G401.6 (cell line): Measurements from ENCODE around the gene PARVA.
A peak's percentile ranks its signal among the peaks of the same experiment; 100 is the strongest.
"Not testable (repeated sequence)": the region's sequence is repeated elsewhere in the genome, so short reads cannot be mapped to it uniquely, and the experiment has no call there.

ENCODE experiments used
- FAIRE-seq: peaks from 2 replicates; lab custom pipeline; 2012; peaks lifted over from hg19 to GRCh38; lab: Jason Lieb, UNC

Gene PARVA, protein sequence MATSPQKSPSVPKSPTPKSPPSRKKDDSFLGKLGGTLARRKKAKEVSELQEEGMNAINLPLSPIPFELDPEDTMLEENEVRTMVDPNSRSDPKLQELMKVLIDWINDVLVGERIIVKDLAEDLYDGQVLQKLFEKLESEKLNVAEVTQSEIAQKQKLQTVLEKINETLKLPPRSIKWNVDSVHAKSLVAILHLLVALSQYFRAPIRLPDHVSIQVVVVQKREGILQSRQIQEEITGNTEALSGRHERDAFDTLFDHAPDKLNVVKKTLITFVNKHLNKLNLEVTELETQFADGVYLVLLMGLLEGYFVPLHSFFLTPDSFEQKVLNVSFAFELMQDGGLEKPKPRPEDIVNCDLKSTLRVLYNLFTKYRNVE

DNA sequence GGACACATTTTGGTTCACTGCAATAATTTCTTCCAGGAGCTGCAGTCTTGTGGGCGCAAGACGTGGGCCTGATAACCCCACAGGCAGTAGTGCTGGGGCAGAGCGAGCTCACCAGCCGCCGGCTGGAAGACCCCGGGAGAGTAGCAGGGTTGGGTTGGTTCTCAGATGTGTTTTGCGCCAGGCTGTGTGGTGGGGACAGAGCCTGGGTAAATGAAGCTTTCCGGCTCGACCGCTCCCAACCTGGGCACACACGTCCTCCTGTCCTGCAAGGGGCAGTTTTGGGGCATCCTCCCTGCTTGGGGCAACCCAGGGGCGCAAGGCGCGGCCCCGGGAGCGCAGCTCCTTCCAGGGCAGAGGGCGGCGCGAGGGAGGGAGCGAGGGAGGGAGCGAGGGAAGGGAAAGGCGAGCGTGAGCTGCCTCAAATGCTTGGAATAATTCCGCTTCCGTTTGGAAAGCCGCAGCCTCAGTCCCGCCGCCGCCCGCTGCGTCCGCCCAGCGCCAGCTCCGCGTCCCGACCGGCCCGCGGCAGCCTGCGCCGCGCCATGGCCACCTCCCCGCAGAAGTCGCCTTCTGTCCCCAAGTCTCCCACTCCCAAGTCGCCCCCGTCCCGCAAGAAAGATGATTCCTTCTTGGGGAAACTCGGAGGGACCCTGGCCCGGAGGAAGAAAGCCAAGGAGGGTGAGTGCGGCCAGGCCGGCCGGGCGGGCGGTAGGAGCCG is at the start of gene PARVA:
Gene PARVA, plus strand, starts transcription at position 466 of the 718 bp plus-strand sequence. Its CDS starts 77 bp downstream, at position 543.
- FAIRE-seq = no peak

DNA sequence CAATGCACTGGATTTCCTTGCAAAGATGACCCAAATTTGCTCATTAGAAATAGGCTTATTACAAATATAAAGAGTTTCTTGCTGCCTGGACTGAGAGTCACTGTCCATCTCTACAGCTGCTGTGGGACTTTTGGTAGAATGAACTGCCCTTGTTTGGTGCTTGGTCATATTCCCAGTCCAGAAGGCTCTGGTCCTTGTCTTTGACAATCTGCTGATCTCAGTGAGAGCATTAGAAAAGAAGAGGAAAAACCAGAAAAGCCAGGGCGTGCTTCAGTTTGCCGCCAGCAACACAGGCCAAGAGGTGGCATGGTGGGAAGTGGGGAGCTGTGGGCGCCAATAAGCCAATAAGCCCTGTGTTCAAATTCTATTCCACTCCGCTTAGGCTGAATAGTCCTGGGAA is 48.2 kb upstream of the PARVA start:
- FAIRE-seq = no peak

DNA sequence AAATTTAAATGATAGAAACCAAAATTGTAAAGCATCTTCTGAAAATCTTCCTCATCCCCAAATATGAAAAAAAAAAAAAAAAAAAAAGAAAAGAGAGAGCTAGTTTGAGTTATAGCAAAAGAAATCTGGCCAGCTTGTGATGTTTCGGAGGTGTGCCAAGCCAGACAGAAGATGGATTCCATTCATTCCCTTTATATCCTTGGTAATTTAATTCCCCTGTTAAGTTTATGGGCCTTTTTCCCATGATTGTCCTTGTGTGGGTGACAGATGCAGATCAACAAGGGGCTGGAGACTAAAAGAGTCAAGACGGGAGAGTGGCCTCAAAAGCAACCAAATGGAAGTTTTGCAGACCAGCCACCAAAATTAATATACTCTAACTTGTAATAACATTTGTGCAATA is 47.6 kb upstream of the PARVA start:
- no peak for FAIRE-seq

- FAIRE-seq = no peak
Measured at GRCh38 chr11:12330485-12331231, 46.7 kb upstream of the PARVA start.

- FAIRE-seq = peak; percentile 93
Measured at GRCh38 chr11:12331239-12331874, 46.0 kb upstream of the PARVA start.

- FAIRE-seq = no peak
Measured at GRCh38 chr11:12343526-12343925, 33.8 kb upstream of the PARVA start.

DNA sequence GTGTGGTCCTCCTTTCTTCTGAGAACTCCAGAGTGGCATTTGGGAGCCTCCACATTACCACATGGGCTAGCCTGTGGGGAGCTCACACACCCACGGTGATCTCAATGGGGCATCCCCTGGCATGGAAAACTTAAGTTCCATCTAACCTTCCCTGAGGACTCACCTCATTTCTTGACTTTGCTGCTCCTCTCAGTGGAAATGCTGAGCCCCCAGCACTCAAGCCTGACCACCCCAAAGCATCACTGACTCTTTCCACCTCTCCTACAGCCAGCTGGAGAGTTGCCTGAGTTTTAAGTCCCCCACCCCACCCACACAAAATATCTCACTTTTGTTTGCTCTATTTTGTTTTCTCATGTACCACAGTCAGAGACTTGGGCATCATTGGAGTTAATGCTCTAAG is 23.8 kb upstream of the PARVA start:
- FAIRE-seq = no peak

DNA sequence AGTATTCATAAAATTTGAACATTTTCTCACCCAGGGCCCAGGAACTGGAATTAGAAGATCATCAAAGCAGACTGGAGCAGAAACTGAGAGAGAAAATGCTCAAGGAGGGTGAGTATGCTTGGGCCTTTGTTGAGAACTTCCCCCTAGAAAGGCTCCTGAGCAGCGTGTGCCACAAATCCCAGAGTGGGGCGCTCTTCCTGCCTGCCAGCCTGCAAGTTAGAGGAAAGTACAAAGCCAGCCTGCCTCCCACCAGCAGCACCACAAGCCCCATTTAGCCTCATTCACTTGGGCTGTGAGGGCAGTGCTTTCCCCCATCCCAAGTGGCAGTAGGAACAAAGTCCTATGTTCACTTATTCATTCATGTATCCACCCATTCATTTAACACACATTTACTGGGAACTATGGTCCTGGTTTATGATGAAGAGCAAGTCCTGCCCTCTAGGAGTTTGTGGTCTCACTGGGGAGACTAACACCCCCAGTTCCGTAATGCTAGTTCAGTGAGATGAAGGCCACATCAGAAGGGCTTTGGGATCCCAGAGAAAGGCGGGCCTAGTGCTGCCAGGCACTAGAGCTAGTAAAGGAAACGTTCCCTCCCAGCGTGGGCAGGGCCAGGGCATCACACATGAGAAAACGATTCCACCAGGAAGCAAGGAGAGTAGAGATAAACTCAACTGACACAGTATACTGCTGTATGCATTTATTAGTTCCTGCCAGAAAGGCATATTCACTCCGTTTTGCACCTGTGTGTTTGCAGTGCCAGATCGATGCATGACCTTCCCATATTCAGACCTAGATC is 22.4 kb upstream of the PARVA start:
- FAIRE-seq = no peak

DNA sequence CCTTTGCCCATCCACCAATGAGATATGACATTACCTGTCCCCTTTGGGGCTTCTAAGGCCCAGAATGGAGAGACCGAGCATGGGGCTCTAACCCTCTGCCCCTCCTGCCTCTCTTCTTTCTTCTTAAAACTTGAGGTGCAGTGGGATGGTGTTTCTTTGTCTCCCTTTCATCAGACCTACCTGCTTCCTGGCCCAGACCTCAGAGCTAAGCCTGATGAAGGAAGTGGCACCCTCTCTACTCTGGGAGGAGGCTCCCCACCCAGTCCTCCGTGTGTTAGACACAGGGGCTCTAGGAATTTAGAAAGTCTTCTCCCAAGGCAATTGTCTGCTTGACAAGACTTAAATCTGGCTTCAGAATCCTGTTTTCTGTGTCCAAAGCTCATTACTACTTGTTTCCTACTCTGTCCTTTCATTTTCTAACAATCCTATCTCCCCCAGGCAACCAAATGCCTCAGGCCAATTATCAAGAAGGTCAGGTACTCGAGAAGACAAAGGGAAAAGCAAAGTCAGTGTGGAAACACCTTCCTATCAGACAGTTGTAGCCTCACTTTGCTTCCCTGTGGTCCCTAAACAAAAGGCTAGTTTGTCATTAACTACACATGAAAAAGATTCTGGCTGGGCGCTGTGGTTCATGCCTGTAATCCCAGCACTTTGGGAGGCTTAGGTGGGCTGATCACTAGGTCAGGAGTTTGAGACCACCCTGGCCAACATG is 20.3 kb upstream of the PARVA start:
- FAIRE-seq = no peak

DNA sequence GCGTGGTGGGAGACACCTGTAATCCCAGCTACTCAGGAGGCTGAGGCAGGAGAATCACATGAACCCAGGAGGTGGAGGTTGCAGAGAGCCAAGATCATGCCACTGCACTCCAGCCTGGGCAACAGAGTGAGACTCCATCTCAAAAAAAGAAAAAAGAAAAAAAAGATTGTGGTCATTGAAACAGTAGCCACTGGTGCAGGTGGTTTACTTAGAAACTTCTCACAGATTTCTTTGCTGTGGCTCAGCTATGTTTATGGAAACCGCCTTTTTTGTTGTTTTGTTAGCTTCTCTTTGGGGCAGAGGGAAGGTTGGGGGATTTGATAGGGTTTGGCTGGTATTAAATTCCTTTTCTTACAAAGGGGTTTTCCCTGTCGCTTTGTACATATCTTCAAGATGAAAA is 19.7 kb upstream of the PARVA start:
- FAIRE-seq = not testable (repeated sequence)

DNA sequence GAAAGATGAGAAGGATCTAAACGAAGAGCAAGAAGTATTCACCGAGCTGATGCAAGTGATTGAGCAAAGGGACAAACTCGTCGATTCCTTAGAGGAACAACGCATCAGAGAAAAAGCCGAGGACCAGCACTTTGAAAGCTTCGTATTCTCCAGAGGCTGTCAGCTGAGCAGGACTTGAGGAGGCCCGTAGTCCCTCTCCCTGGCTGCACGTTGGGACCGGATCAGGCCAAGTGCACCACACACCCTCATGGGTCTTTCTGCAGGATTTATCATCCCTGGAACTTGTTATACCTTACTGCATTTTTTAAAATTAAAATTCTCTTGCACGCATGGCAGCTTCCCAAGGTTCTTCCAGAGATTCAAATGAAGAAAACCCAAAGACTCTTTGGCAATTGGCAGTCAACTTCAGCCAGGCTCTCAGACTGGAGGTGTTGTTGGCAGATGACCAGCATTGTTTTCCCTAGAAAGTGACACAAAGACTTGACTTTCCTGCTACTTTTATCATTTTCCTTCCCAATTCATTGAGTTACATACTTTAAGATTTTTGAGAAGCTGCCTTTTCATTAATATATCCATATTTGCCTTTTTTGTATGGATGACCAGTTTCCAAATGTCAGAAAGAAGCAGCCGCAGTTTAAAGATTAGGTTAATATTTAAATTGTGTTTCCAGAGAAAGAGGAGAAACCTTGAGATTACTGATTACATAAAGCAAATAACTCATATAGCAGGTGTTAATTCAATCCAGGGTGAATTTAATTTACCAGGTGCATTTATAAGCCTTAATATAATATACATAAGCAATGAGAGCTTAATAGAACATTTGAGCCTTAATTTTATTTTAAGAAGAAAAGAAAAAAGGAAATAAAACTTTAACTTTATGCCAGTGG is 18.8 kb upstream of the PARVA start:
- FAIRE-seq = no peak

GRCh38 chr11:12359761-12360160 is 17.6 kb upstream of the PARVA start:
- FAIRE-seq = no peak

DNA sequence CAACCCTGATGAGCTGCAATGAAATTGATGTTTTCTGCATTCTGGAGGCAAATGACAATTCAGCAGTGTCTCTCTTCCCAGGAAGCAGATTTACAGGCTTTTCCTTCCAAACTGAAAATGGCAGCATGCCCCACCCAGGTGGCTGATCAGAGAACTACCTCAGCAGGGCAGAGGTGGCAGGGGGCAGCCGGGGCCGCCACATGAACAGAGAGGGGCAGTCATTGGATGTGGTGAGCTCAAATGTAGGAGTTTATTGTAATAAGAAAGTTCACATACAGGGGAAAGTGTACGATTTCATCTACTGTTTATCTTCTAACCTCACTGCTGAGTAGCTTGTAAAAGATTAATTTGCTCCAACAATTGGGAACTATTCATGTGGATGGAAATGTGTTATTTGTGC is 15.7 kb upstream of the PARVA start:
- no peak for FAIRE-seq

- FAIRE-seq = no peak
Measured at GRCh38 chr11:12362857-12363256, 14.5 kb upstream of the PARVA start.

DNA sequence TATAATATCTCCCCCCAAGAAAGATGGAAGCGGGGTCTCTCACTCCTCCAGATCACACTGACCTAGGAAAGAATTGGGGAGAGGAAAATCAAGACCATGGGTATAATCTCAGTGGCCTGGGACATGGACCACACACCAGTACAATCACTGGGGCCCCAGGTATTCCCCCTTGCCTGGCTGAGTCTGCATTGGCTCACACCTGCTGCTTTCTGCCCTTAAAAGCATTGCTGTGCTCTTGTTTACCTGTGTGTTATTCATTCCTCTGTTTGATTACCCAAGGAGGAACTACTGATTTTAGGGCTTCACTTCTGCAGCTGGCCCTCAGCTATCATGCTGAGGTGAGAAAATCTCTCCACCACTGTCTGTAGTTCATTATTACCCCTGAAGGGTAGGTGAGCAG is 14.0 kb upstream of the PARVA start:
- no peak for FAIRE-seq

DNA sequence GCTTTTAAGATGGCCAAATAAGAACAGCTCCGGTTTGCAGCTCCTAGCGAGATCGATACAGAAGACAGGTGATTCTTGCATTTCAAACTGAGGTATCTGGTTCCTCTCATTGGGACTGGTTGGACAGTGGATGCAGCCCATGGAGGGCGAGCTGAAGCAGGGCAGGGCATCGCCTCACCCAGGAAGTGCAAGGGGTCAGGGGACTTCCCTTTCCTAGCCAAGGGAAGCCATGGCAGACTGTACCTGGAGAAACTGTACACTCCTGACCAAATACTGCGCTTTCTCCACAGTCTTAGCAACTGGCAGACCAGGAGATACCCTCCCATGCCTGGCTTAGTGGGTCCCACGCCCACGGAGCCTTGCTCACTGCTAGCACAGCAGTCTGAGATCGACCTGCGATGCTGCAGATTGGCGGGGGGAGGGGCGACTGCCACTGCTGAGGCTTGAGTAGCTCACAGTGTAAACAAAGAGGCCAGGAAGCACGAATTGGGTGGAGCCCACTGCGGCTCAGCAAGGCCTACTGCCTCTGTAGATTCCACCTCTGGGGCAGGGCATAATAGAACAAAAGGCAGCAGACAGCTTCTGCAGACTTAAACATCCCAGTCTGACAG is 11.3 kb upstream of the PARVA start:
- FAIRE-seq = not testable (repeated sequence)

DNA sequence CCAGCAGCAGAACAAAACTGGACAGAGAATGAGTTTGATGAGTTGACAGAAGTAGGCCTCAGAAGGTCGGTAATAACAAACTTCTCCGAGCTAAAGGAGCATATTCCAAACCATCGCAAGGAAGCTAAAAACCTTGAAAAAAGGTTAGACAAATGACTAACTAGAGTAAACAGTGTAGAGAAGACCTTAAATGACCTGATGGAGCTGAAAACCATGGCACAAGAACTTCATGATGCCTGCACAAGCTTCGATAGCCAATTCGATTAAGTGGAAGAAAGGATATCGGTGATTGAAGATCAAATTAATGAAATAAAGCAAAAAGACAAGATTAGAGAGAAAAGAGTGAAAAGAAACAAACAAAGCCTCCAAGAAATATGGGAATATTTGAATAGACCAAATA is 10.3 kb upstream of the PARVA start:
- not testable (repeated sequence) for FAIRE-seq

DNA sequence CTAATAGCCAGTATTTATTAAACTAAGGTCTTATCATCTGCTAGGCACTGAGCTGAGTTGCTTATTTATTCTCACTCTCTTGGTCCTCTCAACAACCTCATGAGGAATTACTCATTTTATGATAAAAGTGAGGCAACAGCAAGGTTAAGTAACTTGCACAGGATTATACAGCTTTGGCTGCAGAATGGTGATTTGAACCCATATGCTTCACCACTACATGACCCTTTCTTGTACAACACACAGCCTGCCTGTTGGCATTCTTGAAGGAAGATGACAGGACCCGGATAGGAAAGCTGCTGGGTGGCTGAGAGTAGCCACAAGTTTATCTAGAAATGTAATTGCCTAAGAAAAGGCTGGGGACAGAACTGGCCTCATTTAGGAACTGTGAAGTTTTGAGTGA is 5.3 kb upstream of the PARVA start:
- no peak for FAIRE-seq

DNA sequence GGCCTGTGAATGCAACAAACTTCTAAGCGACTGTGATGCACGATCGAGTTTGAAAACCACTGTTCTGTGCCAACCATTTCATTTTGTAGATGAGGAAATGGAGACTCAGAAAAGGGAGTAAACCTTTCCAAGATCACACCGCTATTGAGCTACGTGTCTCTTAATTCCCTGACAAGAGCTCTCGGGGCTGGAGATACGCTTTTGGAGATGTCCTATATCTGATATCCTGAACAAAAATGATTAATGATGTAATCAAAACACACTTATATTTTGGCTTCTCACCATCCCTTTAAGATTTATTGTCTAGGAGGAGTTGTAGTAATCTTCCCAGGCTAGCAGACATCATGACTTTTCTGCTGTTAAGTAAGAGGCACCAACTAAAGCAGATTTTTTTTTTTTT is 1.7 kb upstream of the PARVA start:
- FAIRE-seq = no peak
